RWPE2 (cell line): ENCODE data around the gene ACAA2.

Experiments used
- ATAC-seq: fragments of 200-7000 bp; cut with Tn5 transposase; 3 replicates; pipeline ENCODE4 v1.9.1; 2021; ENCODE audit warnings: low read depth
- DNase-seq: peaks from one replicate; pipeline ENCODE4 v3.0.0-alpha.2; 2020; ENCODE audit warnings: low spot score
- H3K27ac ChIP-seq: fragments of 450-650 bp; 2 replicates; pipeline ENCODE4 v1.5.1; 2017; ENCODE audit warnings: mild to moderate bottlenecking; ENCODE audit not compliant: poor library complexity, severe bottlenecking
- H3K27me3 ChIP-seq: fragments of 250-450 bp; sonication (Bioruptor Pico); 2 replicates; pipeline ENCODE4 v1.5.1; 2021; ENCODE audit warnings: mild to moderate bottlenecking, moderate library complexity; ENCODE audit not compliant: insufficient read depth, poor library complexity, severe bottlenecking
- H3K36me3 ChIP-seq: fragments of 250-450 bp; sonication (Bioruptor Pico); 2 replicates; pipeline ENCODE4 v1.5.1; 2020; ENCODE audit warnings: low read depth, mild to moderate bottlenecking, moderate library complexity
- H3K4me1 ChIP-seq: fragments of 250-450 bp; sonication (Bioruptor Pico); 2 replicates; pipeline ENCODE4 v1.5.1; 2021; ENCODE audit warnings: mild to moderate bottlenecking, moderate library complexity; ENCODE audit not compliant: insufficient read depth, poor library complexity, severe bottlenecking
- H3K4me3 ChIP-seq: fragments of 250-450 bp; sonication (Bioruptor Pico); 2 replicates; pipeline ENCODE4 v1.5.1; 2021; ENCODE audit warnings: mild to moderate bottlenecking, moderate library complexity; ENCODE audit not compliant: severe bottlenecking
- H3K9me3 ChIP-seq: fragments of 250-450 bp; sonication (Bioruptor Pico); 2 replicates; pipeline ENCODE4 v1.5.1; 2021; ENCODE audit warnings: mild to moderate bottlenecking, moderate library complexity; ENCODE audit not compliant: severe bottlenecking
- TF ChIP-seq, protein P1 (sequence below): fragments of 450-650 bp; IDR thresholded peaks from one replicate; pipeline ENCODE4 v1.5.1; 2017; ENCODE audit warnings: mild to moderate bottlenecking, moderate library complexity; ENCODE audit not compliant: poor library complexity, severe bottlenecking

The ACAA2 gene

DNA sequence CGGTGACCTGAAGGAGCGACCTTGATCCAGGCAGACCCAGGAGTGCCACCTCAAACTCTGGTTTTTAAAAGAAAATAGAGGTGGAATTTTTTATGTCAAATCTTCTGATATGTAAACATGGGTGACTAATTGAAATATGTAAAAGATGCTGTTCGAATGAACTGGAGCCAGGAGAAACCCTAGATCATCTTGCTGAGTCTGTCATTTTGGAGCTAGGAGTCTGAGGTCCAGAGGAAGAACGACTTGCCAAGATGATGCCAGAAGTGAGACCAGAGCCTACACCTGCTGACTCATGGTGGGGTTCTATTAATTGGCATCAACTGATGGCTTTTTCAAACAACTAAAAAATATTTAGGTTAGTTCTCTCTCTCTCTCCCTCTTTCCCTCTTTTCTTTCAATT is 74.1 kb downstream of the ACAA2 start:
- Histone ChIP-seq H3K27ac (no peak overlapping the region), H3K4me1 (no peaks in the 10 kb centered on the region), H3K27me3 (no peaks in the 10 kb centered on the region), H3K36me3 (no peaks in the 10 kb centered on the region), H3K4me3 (no peak overlapping the region), H3K9me3 (no peaks in the 10 kb centered on the region)
- DNase-seq = no peak
- ATAC-seq = no peak
- TF ChIP-seq, protein P1, sequence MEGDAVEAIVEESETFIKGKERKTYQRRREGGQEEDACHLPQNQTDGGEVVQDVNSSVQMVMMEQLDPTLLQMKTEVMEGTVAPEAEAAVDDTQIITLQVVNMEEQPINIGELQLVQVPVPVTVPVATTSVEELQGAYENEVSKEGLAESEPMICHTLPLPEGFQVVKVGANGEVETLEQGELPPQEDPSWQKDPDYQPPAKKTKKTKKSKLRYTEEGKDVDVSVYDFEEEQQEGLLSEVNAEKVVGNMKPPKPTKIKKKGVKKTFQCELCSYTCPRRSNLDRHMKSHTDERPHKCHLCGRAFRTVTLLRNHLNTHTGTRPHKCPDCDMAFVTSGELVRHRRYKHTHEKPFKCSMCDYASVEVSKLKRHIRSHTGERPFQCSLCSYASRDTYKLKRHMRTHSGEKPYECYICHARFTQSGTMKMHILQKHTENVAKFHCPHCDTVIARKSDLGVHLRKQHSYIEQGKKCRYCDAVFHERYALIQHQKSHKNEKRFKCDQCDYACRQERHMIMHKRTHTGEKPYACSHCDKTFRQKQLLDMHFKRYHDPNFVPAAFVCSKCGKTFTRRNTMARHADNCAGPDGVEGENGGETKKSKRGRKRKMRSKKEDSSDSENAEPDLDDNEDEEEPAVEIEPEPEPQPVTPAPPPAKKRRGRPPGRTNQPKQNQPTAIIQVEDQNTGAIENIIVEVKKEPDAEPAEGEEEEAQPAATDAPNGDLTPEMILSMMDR = no peak

DNA sequence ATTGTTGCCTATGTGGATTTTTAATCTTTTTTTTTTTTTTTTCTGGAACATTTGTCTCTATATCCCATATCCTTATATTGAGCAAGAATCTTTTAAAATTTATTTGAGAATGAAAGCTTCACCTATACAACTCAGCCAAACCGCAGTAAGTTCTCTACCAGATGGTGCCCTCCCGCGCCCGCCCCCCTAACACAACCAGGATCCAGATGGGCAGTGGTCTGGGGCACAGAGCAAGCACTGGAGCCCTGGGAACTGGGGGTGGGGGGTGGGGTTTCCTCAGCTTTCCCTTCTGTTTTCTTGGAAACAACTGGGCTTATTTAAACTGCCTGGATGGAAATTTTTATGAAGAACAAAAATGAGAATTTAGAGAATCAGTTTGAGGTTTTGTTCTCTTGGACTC is 74.6 kb downstream of the ACAA2 start:
- no peak overlapping the region for H3K27ac ChIP-seq
- H3K27me3 ChIP-seq = no peaks in the 10 kb centered on the region
- no peaks in the 10 kb centered on the region for H3K4me1 ChIP-seq
- H3K4me3 ChIP-seq = no peak overlapping the region
- no peak for ATAC-seq
- no peaks in the 10 kb centered on the region for H3K36me3 ChIP-seq
- H3K9me3 ChIP-seq = no peaks in the 10 kb centered on the region
- TF ChIP-seq, protein P1 = no peak
- no peak for DNase-seq

DNA sequence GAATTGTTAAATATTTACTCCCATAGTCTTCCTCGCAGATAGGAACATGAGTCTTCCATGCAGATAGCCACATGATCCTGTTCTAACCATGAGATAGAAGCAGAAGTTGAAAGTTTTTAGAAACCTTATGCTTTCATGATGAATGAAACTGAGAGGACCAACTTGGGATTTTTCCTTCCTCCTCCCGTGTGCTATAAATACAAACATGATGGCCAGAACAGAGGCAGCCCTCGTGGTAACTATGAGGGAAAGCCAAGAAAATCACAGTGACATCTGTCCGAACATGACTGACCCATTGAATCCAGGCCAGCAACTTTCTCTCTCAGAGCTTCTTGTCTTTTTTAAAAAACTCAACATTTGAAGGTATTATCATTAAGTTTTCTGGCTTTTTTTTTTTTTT is 78.5 kb downstream of the ACAA2 start:
- Histone ChIP-seq H3K36me3 (no peaks in the 10 kb centered on the region), H3K4me3 (no peak overlapping the region), H3K9me3 (no peaks in the 10 kb centered on the region), H3K27ac (no peak overlapping the region), H3K4me1 (peaks cover 23% of the 10 kb centered on the region), H3K27me3 (no peaks in the 10 kb centered on the region)
- DNase-seq (no peak), ATAC-seq (no peak)
- TF ChIP-seq, protein P1 = no peak

DNA sequence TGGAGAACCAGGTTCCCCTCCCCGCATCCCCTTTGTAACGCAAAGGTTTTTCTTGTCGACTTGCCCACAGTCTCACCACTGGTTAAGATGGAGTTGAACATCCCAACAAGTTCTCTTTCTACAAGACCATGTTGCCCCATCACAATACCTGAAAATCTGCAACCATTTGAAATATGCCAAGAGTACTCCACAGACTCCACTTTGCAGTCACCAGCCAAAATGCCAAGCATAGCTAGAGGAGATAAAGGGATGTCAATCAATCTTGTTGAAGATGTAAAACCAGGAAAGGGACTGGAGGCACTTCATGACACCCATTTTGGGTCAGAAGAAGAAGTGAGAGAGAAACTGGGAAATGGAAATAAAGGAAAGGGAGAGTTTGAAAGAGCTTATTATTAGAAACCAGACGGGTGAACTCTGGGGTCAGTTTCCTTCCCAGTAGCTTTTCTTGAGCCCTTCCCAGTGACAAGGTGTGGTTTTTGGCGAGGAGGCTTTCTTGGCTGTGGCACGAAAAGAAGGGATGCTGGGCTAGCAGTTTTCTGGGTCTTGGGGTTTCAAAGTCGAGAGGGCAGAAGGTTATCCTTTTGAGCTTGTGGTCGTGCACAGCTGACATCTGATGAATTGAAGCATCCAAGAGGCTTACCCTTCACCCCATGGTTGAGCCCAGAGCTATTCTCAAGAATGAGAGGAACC is 79.3 kb downstream of the ACAA2 start:
- H3K27ac ChIP-seq = no peak overlapping the region
- no peak for DNase-seq
- peaks cover 29% of the 10 kb centered on the region for H3K4me1 ChIP-seq
- TF ChIP-seq, protein P1 = no peak
- no peak for ATAC-seq
- H3K9me3 ChIP-seq = no peaks in the 10 kb centered on the region
- no peak overlapping the region for H3K4me3 ChIP-seq
- no peaks in the 10 kb centered on the region for H3K27me3 ChIP-seq
- H3K36me3 ChIP-seq = no peaks in the 10 kb centered on the region

DNA sequence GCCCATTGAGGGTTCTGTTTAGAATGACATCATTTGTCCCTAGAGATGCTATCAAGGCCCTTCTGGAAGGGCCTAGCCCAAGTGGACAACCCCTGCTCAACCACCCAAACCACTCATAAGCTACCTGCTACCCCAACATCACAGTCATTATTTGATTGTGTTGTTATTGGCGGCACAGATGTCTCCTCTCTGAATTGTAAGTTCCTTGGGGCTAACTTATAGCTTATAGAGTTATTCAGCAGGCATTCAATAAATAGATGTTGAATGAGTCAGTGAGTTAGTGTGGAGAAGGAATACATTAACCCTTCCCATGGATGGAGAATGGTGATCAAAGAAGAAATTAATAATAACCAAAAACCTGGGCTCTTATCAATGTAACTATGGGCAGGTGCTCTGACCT is 80.0 kb downstream of the ACAA2 start:
- H3K36me3 ChIP-seq = no peaks in the 10 kb centered on the region
- TF ChIP-seq, protein P1 = no peak
- peak; percentile 26; the same call in 1 of the 3 replicates for ATAC-seq

More for the DNA sequence above, 80.0 kb downstream of the ACAA2 start:
- Histone ChIP-seq H3K4me3 (no peak overlapping the region), H3K27ac (peak overlapping the region; percentile 70), H3K27me3 (no peaks in the 10 kb centered on the region), H3K4me1 (peaks cover 29% of the 10 kb centered on the region), H3K9me3 (no peaks in the 10 kb centered on the region)
- no peak for DNase-seq
